Inflammatory macrophage treated with lipopolysaccharide for 1 hour (primary cell): ENCODE data around the gene PPRC1.

Source experiments
- DNase-seq, 2 donors: peaks; one replicate each; pipeline ENCODE4 v3.0.0-alpha.2; 2020 to 2022

PPRC1 gene, protein sequence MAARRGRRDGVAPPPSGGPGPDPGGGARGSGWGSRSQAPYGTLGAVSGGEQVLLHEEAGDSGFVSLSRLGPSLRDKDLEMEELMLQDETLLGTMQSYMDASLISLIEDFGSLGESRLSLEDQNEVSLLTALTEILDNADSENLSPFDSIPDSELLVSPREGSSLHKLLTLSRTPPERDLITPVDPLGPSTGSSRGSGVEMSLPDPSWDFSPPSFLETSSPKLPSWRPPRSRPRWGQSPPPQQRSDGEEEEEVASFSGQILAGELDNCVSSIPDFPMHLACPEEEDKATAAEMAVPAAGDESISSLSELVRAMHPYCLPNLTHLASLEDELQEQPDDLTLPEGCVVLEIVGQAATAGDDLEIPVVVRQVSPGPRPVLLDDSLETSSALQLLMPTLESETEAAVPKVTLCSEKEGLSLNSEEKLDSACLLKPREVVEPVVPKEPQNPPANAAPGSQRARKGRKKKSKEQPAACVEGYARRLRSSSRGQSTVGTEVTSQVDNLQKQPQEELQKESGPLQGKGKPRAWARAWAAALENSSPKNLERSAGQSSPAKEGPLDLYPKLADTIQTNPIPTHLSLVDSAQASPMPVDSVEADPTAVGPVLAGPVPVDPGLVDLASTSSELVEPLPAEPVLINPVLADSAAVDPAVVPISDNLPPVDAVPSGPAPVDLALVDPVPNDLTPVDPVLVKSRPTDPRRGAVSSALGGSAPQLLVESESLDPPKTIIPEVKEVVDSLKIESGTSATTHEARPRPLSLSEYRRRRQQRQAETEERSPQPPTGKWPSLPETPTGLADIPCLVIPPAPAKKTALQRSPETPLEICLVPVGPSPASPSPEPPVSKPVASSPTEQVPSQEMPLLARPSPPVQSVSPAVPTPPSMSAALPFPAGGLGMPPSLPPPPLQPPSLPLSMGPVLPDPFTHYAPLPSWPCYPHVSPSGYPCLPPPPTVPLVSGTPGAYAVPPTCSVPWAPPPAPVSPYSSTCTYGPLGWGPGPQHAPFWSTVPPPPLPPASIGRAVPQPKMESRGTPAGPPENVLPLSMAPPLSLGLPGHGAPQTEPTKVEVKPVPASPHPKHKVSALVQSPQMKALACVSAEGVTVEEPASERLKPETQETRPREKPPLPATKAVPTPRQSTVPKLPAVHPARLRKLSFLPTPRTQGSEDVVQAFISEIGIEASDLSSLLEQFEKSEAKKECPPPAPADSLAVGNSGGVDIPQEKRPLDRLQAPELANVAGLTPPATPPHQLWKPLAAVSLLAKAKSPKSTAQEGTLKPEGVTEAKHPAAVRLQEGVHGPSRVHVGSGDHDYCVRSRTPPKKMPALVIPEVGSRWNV (N-terminal part only)

DNA sequence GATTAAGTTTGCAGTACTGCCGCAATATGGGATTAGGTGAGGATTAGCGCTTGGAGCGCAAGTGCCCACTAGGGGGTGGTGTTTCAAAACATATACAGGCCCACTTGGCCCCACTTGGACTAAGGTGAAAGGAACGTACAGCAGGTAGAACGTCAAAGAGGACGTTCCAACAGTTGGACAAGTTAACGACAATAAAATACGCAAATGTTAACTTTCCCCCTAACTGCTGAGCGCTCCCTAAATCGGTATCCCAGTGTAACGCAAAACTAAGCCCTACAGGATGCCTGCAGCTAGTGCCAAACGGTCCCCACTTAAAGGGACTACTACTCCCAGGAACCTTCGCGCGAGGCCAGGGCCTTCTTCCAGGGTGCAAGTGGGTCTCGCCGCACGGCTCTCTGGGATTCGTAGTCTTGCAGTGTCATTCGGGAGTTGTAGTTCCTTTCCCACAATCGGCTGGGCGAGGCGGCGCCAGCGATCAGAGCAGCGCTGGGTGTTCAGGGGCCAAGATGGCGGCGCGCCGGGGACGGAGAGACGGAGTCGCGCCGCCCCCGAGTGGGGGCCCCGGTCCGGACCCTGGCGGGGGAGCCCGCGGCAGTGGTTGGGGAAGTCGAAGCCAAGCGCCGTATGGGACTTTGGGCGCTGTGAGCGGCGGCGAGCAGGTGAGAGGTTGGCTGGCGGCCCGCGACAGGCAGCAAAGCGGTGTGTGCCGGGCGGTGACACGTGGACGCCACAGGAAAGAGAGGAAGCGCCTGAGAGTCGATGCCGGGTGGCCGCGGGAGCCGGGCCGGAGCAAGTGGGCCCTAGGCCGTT lies at the start of gene PPRC1:
PPRC1 (plus strand) TSS at position 478 of the 810 bp plus-strand sequence; CDS start at position 507, 29 bp downstream.
- DNase-seq = peak; percentile 98 to 99

DNA sequence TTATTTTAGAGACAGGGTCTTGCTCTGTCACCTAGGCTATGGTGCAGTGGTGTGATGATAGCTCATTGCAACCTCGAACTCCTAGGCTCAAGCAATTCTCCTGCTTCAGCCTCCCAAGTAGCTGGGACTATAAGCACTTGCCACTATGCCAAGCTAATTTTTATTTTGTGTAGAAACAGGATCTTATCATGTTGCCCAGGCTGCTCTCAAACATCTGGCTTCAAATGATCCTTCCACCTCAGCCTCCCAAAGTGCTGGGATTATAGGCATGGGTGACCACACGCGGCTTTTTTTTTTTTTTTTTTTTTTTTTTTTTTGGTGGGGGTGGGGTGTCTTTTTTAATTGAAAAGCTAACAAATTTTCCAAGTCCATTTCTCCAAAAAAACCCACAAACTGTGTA lies 49.3 kb upstream of the PPRC1 start:
- no peak for DNase-seq

DNA sequence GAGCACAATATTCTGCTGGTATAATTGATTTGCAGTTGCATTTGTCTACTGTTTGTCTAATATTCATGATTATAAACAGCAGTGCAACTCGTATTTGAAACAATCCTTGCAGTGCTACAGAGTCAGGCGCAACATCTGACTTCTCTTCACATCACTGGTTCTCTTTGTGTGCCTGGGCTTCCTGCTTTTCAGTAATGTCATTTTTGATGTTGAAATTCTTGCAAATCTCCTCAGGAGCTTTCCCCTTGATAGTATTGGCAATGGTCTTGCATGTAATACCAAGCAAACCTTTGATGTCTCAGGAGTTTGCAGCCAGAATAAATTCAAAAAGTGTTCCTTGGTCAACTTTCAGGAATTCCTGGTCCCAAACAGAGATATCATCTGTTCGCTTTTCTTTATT lies 47.5 kb upstream of the PPRC1 start:
- peak; percentile 40 to 76 for DNase-seq

DNA sequence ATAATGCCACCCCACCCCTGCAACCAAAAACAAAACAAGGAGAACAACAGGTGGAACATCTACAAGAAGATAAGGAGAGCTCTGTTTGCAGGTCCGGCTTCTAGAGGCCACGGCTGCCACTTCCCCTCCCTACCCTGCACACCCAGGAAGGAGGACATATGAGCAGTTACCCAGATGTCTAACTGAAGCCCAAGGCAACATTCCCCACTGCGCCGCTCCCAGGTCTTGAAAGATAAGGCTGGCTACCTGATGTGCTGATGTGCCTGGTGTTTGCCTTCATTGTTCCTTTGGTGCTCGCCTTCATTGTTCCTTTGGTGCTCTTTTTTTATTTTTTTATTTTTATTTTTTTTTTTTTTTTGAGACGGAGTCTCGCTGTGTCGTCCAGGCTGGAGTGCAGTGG lies 46.6 kb upstream of the PPRC1 start:
- DNase-seq = no peak

DNA sequence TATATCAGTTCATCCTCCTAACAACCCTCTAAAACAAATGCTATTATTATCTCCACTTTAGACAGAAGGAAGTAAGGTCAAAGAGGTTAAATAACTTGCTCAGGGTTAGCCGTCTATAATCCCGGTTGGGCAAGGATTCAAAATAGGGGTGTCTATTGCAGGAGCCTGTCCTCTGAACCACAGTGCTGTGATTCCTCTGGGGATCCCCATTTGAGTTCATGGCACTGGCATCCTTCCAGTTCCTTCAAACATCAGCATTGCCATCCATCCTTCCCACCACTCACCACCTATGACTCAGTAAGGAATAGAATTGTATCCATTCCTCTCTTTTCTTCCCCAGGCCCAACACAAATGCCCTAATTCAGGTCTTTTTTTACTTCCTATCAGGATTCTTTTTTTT lies 42.1 kb upstream of the PPRC1 start:
- no peak for DNase-seq

DNA sequence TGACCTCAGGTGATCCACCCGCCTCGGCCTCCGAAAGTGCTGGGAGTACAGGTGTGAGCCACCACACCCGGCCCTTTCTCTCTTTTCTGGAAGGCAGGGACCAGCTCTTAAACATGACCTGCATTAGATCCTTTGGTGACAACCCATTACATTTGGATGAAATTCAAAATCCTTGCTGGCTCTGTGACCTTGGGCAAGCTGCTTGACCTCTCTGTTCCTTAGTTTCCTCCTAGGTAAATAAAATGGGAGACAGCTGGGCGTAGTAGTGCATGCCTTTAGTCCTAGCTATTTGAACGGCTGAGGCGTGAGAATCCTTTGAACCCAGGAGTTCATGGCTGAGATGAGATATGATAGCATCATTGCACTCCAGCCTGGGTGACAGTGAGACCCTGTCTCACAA lies 36.4 kb upstream of the PPRC1 start:
- no peak for DNase-seq

DNA sequence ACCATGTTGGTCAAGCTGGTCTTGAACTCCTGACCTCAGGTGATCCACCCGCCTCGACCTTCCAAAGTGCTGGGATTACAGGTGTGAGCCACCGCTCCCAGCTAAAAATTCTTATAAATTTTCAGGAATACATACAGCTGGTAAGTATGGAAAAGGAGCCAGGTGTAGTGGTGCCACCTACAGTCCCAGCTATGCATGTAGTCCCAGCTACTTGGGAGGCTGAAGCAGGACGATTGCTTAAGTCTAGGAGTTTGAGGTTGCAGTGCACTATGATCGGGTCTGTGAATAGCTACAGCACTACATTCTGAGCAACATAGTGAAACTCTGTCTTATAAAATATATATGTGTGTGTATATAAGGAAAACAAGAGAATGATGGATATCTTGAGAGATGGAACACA lies 31.7 kb upstream of the PPRC1 start:
- no peak for DNase-seq

DNA sequence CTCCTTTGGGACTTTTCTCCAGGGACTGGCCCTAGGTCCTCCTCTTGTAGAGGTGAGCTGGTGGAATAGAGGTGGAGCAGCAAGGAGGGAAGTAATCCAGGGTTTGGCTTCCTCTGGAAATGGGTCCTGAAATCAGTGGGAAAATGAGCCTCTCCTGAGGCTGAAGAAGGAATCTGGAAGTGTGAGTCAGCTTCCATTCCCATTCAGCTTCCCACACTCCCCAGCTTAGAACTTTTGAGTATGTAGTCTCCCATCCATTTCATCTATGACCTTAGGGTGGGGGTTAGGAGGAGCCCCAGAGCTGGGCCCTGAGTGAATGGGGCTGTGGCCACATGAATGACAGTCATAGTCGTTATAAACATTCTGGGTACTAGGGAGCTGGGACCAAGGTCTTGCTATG lies 30.4 kb upstream of the PPRC1 start:
- DNase-seq = no peak

DNA sequence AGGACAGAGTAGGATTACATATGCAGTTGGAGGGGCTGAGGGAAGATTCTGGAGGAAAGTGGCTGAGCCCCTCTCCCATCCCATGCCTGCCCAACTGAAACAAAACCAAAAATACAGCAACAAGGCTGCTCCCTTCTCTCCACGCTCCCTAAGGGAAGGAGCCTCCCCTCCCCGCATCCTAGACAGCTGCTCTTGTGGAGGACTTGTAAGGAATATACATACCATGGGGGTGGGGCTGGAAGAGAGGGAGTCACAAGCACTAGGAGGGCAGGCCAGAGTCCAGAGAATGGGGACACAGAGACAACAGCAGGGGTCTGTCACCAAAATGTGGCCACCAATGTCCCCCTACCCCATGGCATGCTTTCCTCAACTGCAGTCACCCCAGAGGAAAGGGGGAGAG lies 25.8 kb upstream of the PPRC1 start:
- DNase-seq = no peak

DNA sequence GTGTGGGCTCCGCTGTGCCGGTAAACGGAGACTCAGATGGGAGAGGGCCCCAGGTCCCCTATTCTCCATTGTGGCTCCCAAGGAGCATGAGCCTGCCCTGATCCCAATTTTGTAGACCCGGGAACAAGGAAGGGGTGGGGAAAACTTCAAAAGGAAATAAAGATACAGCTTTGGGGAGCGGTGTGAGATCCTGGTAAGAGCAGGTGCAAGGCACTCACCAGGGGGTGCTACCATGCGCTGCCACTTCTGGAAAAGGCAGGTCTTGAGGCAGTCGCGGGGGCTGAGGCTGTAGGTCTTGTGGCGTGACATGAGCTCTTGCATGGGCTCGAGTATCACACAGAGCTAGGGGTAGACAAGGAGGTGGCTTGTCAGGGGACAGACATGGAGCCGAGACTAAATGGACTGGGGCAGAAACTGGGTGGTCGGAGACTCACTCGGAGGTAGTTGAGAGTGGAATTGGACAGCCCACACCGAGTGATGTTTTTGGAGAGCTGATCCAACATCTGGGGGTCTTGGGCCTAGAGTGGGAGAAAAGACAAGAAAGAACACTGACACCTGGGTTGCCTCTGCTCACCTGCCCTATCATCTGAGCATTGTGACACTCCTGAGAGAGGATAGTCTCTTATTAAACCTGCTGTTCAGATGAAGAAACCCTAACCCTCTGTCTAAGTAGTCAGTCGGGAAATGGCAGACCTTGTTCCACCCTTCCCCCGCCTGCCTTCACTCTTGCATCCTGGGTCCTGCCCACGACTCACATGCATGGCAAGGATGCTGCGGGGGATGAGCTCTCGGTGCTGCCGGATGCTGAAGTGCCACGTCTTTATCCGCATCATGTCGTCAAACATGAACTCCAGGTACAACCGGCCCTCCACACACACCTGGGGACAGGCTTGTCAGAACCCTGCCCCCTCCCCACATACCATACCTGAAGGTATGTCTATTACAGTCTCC lies 23.4 kb upstream of the PPRC1 start:
- no peak for DNase-seq

DNA sequence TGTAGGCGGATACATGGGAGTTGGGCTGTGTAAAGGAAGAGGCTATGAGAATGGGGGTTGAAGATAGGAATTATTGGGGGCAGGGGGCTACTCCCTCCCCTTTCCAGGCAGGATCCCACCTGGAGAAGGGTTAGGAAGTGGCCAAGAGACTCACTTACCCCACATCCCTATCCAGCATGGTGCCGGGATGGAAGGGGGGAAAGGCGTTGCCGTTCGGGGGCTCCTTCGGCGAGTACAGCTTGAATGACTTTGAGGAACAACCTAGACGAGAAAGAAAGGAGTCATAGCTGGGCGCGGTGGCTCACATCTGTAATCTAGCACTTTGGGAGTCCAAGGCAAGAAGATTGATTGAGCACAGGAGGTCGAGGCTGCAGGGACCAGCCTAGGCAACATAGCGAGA lies 21.6 kb upstream of the PPRC1 start:
- DNase-seq = no peak

DNA sequence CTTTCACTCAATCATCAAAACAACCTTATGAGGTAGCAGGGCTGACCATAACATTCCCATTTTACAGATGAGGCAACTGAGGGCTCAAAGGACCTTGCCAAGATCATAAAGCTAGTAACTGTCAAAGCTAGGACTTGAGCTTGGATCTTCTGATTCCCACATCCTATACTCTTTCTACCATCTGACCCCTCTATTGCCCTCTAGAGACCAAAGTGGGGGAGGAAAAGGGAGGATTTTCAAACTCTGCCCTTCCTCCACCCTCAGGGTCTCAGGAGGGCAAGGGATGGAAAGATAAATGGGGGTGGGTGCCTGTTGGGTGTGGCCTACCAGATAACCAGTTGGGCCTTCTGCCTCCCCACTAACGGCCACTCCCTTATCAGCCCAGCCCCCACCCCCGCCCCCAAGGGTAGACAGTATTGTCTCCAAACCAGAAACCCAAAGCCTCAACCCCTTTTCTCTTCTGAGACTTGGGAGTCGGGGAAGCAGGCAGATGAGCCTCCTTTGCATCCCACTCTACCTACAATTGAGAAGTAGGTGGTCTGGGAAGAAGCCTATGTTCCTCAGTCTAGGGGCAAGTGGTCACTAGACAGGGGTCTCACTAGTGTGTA lies 20.5 kb upstream of the PPRC1 start:
- no peak for DNase-seq

DNA sequence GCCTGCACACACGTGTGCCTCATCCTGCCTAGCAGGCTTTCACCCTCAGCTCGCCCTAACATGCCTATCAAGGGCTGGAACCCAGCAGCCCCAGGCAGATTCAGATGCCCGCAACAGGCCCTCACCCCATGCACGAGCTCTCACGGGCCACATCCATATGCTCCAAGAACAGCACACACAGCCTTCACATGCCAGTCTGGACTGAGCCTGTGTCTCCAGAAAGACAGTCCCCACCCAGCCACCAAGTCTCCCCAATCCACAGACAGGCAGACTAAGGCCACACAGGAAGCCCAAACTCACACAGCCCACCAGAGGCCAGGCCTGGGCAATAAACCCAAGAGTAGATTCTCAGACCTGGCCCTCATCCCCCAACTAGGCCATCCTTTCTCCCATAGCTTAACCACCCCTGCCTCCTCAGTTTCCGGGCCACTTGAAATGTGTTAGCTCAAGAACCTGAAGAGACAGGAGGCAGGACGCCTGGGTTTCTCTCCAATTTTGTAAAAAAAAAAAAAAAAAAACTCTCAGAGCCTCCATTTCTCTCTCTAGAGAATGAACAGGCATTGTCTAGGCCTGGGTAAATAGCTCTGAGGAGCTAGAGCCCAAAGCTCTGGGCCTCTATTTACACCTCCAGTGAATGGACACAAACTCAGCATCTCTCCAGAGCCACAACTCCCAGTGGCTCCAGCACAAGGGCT lies 19.4 kb upstream of the PPRC1 start:
- DNase-seq = no peak

DNA sequence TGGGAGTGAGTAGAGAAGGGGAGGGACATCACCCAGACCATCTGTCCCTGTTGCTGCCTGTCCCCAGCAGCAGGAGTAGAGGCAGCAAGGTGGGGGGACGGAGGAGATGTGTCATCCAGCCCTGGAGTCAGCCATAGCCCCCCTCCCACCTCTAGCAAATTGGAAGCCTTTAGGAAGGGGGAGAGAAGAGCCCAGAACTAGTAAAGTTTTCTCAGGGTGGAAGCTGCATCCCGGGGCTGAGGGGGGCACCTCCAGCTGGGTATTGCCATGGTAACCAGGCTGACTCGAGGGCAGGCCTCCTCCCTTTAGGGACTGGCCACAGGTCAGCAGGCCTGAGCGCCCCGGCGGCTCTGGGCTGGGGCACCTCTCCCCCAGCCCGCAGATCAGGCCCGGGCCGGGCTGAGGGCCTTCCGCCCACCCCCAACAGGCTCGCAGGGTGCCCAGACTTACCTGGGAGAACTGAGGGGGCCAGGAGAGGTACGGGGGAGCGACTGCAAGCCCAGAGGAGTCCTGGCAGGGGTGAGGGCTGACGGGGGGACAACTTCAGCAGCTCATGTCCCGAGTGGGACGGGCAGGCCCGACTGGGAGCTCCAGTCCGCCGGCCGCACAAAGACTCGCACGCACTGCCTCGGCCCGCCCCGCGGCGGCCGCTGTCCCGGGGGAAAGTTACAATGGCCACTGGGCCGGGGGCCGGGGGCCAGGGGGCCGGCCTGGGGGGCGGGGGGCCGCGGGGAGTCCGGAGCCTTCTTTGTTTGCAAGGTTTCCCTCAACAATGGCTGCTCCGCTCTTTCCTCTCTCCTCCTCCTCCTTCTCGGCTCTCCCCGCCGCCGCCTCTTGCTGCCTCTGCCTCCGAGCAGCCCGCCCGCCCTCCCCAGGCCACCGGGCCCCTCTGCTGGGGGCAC lies 18.6 kb upstream of the PPRC1 start:
- no peak for DNase-seq

DNA sequence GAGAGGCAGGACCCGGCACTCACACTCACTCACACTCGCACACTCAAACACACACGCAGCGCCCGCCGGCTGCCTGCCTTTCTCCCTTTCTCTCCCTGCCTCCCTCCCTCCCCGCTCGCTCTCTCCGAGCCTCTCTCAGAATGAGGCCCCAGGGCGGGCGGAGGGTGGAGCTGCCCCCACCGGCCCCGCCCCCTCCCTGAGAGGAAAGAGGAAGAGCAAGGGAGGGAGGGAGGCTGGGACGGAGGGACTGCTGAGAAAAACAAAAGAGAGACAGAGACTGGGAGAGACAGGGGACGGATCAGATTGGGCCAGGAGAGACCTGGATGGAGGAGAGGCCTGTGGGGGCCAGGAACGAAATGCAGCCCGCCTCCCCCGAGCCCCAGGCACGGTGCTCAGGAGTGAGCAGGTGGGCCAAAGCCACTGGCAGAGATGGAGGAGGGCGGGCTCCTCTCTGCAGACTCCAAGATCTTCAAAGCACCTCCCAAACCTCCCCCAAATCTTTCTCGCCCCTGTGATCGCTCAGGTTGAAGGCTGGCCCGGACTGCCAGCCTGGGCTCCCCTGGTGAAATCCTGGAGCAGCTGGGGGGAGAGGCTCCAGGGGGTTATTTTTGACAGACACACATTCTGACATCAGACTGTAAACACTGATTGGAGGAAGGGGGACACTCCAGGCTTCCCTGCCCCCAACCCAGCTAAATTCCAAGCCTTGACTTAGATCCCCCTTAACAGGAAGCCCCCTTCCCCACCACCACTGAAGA lies 17.8 kb upstream of the PPRC1 start:
- peak; percentile 76 to 87 for DNase-seq

DNA sequence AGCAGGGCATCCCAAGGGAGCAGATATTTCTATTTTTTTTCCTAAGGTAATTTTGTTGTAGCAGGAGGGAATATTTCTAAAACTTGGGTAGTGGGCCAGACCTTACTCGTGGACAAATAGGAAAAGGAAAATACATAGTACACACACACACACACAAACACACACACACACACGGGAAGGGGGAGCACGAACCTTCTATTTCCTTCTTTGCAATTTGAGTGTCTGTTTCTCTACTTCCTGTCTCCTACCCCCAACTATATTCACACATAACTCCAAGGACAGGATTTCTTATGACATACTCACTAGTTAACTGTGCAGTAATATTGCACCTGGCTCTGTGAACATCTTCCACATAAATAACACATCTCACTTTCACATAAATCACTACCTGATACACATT lies 17.1 kb upstream of the PPRC1 start:
- no peak for DNase-seq

DNA sequence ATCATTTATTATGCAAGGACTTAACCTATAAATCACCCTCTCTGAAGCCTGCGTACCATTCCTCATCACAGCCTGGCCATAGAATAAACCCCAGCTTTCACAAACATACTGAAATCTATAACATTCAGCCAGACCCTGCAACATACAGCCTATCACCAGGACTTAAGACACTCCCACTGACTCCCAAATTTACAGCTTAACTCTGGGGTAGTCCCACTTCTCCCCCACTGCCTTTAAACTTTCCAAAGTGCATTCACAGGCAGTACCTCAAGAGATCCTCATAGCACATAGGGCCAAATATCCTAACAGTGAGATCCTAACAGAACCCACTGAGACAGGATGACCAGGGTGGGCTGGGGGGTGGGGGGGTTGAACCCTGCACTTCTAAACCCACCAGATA lies 16.2 kb upstream of the PPRC1 start:
- peak; percentile 33 to 66 for DNase-seq
